ENCODE measurements around the gene CSF2.

CSF2 gene

DNA sequence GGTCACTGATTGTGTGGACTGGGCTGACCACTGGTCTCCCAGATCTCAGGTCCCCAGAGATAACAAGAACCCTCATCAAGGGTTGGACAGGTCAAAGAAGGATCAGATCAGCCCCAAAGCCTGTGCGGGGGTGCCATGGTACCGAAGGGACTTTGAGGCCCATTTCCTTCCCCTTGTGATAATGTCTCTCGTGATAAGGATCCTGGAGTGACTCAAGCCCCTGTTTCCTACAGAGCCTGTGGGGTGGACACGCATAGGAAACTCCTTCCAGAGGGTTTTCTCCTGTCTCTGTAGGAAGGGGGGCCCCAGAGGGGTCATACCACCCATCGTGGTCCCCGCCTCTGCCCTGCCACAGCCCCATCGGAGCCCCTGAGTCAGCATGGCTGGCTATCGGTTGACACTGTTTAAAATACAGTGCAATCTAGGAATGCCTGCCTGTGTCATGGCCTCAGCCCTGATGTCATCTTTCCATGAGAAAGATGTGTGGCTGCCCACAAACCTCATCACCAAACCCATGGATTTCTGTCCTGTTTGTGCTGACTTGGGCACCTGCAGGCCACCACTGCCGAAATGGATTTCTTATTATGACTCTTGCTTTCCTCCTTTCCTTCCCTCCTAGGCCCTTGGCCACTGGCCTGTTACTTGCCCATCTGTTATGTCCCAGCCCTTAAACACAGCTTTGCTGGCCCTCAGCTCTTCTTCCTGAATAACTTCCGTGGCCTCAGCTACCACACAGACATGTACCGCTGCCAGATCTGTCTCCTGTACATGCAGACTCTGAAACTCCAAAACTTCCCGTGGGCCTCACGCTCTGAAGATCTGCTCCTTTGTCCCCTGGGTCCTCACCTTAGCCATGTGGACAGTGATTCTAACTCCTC is 2.9 kb upstream of the CSF2 start:
- no peak for DNase-seq

DNA sequence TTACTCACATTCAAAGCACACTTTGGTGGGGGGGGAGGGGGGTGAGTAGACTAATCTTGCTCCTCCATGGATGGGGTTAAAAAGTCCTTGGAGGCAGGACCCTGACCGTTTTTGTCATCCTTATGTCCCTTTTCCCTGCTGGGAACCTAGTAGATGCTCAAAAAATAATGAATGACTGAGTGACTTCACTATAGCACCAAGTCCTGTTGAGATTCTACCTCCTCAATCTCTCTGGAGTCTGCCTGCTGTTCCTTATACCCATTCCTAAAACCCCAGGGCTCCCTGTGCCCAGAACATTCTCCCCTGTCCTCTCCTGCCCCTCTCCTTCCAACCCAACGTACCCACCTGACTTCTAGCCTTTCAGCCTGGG is 2.3 kb upstream of the CSF2 start:
- DNase-seq, result no peak

DNA sequence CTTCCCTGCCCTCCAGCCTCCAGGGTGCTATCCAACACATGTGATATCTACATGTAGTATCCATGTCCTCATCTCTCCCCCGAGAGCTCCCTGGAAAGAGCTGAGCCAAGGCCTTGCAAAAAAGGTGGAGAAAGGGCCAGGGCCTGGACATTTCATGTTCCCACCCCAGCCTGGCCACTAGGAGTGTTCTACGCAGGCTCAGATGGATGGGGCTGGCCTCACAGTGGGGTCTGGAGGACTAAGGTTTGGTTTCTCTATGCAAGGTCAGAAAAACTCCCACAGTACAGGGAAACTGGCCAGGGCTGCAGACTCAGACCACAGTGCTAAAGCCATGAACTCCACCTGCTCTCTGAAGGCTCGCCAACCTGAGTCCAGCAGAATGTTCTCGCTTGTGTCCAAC is 1.5 kb upstream of the CSF2 start:
- no peak for DNase-seq

DNA sequence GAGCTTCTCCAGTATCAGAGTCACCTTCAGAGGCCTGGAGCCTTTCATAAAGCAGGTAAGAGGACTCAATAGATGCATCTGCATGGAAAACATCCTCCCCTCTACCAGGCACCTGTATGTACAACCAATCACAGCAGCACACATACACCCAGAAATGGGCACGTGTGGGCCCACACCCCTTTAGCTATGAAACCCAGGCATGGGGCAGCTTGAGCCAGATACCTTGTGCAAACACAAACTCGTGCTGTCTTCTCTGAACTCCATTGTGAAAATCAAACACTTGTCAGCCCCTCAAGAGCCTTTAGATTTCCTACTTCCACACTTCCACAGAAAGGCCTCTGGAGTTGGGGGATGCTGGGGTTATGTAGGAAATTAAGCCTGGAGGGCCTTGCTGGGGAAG is 1.1 kb upstream of the CSF2 start:
- no peak for DNase-seq

DNA sequence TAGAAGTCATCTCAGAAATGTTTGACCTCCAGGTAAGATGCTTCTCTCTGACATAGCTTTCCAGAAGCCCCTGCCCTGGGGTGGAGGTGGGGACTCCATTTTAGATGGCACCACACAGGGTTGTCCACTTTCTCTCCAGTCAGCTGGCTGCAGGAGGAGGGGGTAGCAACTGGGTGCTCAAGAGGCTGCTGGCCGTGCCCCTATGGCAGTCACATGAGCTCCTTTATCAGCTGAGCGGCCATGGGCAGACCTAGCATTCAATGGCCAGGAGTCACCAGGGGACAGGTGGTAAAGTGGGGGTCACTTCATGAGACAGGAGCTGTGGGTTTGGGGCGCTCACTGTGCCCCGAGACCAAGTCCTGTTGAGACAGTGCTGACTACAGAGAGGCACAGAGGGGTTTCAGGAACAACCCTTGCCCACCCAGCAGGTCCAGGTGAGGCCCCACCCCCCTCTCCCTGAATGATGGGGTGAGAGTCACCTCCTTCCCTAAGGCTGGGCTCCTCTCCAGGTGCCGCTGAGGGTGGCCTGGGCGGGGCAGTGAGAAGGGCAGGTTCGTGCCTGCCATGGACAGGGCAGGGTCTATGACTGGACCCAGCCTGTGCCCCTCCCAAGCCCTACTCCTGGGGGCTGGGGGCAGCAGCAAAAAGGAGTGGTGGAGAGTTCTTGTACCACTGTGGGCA is 642 bp downstream of the CSF2 start:
- DNase-seq, result no peak

DNA sequence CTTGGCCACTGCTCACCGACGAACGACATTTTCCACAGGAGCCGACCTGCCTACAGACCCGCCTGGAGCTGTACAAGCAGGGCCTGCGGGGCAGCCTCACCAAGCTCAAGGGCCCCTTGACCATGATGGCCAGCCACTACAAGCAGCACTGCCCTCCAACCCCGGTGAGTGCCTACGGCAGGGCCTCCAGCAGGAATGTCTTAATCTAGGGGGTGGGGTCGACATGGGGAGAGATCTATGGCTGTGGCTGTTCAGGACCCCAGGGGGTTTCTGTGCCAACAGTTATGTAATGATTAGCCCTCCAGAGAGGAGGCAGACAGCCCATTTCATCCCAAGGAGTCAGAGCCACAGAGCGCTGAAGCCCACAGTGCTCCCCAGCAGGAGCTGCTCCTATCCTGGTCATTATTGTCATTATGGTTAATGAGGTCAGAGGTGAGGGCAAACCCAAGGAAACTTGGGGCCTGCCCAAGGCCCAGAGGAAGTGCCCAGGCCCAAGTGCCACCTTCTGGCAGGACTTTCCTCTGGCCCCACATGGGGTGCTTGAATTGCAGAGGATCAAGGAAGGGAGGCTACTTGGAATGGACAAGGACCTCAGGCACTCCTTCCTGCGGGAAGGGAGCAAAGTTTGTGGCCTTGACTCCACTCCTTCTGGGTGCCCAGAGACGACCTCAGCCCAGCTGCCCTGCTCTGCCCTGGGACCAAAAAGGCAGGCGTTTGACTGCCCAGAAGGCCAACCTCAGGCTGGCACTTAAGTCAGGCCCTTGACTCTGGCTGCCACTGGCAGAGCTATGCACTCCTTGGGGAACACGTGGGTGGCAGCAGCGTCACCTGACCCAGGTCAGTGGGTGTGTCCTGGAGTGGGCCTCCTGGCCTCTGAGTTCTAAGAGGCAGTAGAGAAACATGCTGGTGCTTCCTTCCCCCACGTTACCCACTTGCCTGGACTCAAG is 1.5 kb downstream of the CSF2 start:
- no peak for DNase-seq

DNA sequence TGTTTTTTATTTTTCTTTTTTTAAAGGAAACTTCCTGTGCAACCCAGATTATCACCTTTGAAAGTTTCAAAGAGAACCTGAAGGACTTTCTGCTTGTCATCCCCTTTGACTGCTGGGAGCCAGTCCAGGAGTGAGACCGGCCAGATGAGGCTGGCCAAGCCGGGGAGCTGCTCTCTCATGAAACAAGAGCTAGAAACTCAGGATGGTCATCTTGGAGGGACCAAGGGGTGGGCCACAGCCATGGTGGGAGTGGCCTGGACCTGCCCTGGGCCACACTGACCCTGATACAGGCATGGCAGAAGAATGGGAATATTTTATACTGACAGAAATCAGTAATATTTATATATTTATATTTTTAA is 2.1 kb downstream of the CSF2 start:
- no peak for DNase-seq

DNA sequence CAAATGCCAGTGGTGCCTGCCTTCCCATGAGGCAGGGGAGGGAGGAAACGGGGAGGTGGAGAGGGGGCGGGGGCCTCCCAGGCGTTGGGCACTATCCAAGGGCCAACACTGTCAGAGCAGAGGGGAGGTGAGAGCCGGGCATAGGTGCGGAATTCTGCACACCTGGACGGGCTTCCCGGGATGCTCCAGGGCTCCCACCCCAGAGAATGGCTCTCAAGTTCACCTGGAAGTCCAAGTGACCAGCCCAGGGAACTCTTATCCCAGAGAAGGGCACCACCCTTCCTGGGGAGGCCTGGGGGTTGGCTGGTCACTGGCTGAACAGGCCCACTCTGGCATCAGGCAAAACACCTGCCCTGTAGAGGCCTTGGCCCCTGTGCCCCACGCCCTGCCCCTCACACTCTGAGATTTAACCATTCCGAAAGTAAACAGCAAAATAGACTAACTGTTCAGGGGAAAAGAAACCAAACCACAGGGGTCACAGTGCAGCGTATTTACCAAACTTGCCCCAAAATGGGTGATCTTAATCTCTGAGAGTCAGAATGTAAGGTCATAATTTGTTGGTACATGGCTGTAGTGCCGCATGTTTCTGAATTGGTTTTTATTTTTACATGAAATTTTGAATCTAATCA is 2.7 kb downstream of the CSF2 start:
- DNase-seq, result no peak

DNA sequence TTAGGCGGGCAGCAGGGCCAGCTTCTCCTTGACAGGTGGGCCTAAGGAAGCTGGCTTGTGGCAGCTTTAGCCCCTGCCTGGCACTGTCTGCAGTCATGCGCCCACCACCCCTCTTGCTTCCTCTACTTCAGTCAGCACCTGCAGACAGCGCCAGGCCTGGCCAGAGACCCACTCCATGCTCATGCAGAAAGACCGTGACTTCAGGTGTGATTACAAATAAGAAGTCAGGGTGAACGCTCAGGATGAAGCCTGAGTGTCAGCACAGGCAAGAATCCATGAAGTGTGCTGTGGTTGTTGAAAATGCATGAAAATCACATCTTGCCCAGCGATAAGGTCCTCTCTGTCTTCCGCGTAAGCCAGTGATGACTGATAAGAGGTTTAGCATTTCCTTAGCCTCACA is 3.4 kb downstream of the CSF2 start:
- DNase-seq, result no peak

DNA sequence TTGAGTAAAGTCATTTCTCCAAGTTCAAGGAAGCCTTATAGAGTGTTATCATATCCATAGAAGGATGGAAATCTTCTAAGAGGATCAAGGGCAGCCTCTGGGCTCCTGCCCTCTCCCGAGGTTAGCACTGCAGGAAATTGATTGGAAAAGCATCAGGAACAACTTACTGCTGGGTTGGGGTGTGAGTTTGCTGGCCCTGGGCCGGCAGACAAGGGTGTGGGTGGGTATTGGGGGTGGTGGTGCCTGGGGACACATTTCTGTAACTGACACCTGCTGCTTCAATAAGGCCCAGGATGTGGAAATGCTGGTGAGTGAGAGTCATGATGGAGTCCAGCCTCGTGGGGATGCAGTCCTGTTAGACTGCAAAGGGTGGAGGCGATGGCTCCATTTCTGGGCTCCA is 5.5 kb downstream of the CSF2 start:
- no peak for DNase-seq

DNA sequence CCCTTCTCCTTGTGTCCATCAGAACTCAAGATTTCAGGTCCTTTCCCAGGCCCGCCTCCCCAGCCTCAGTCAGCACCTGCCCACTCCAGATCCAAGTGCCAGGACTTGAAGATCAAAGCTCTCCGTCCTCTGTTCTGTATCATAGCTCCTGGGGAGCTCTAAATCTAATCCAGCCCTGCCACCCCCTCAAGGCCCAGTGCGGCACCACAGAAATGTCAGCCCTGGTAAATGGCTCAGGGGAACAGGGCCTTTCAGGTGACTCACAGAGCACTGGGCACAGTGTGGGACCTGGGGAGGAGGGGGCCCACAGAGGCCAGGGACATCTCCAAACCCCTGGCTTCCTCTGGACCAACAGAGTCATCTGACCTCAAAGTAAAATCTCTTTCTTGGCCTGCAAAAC is 6.0 kb downstream of the CSF2 start:
- DNase-seq, result no peak

DNA sequence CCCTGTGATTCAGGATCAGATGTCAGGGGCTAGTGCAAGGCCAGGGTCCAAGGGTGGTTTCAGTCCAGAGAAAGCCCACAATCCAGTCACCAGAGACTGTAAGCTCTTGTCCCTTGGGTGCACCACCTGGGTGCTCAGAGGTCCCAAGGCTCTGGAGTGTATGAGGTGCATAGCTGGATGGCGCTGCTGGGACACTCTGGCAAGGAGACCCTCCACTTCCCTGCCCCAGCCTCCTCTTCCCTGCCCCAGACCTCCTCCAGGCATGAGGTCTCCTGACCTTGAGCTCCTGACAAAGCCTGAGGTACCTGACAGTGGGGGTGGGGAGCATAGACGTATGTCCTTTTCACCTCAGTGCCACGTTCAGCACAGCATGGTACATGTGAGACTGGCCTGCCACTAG is 7.0 kb downstream of the CSF2 start:
- DNase-seq, result no peak

DNA sequence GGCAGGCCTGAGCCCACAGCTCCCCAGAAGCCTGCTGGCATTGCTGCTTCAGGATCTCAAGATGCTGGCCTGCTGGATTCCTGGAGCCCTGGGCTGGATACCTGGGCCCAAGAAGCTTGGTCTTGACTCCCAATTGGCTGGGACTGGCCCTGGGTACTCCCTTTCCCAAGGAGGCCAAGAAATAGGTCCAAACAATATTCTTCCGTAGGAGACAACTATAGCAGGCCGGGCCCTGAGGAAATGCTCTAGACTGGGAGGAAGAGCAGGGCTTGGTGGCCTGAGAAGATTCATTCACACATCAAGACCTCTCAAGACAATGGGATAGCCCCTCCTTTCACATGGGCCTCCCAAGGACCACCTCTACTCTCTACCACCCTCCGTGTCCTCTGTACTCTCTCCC is 7.9 kb downstream of the CSF2 start:
- no peak for DNase-seq

DNA sequence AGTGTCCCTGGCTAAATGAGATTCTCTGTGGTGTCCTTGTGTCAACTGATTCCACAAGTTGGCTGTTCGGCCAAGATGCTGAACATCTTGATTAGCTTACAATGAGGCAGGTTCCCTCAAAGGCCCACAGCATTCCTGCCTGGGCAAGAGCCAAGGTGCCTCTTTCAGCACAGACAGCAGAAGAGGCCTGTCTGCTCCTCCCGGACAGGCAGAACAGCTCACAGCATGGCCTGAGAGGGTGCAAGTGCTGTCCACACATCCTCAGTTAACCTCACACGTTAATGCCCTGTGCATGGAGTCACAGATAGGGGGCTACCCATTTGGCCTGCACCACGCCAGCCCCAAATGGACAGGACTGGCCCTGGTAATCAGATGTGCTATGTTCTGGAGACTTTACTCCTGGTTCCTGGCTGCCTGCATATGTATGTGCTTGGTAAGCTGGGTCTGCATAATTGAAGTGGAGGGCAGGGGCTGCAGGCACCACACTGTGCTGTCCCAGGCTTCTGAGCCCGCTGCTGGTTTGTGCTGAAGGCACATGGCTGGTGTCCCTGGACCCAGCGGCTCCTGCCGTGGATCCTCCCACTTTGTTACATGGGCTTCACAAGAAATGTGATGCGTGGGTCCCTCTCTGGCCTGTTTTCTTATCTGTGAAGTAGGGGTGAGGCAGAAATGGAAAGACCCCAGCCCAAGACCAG is 8.9 kb downstream of the CSF2 start:
- DNase-seq, result no peak

DNA sequence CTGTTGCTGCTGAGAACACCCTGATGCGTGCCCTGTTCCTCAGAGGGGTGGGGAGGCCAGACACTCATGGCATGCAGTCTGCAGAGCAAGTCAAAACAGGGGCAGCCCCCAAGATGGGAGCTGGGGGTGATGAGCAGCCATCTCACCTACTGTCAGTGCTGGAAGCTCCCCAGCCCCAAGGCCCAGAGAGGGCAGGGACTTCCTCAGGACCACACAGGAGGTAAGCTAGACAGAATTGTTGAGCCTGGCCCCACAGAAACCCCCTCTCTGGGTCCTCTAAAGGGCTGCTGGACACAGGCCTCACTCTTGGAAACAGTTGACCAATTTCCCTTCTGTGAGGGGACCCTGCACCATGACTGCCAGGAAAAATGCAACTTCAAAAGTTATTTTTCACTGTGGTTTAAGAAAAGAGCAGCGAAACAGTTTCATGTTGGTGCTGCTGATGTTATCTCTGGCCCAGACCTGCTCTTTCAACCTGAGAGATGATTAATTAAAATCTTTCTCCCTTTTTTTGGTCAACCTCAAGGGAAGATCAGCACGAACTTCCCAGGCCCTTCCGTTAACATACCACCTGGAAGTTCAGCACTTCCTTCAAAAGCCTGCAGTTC is 9.6 kb downstream of the CSF2 start:
- peak; percentile 25 for DNase-seq

DNA sequence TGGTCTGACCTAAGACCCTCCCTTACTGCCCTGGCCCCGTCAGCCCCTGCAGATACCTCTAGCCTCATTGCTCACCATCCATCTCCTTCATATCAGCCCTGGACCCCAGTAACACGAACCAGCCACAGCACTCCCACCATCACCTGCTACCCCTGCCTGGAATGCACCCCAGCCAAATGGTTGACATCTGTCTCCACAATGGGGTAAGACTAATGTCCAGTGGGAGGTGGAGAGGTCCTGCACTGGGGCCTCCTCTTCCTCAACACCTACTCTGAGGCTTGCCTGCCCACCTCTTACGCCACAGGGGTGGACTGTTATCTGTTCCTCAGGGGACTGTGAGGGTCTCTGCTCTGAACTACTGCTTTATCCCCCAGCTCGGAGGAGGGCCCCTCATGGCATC is 12.1 kb downstream of the CSF2 start:
- no peak for DNase-seq

DNA sequence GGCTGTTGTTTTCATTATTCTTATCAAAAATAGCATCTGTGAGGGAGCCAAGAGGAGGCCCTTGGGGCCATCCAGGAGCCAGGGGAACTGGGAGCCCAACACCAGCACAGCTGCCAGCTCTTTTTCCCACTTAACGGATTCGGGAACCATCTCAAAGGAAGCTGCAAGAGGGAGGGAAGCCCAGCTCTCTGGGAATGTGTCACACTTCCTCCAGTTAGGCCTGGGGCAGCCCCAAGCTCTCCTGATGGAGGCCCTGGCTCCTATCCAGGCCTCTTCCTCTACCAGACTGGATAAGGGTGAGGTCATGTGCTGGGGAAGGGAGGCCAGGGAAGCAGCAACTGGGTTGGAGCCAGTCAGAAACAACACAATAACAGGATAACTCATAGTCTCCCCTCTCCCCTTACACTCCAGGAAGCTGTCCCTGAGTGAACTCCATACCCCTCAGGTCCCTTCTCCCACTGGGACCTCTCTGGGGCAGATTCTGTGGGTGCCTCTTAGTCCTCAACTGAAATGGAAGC is 12.7 kb downstream of the CSF2 start:
- no peak for DNase-seq

DNA sequence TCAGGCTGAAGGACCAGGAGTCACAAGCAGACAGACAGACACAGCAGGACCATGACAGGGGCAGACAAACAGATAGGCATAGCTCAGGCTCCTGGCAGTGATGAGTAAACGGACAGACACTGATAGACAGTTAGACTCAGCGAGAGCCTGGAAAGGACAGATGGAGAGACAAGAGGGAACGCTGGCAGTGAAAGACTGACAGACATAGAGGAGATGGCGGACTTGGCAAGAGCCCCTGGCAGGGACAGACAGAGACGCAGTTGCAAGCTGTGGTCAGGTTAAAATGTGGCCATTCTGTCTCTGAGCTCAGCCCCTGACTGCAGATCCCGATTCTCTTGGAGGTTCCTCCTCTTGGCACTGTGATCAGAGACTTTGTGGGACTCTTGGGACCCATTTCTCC is 13.6 kb downstream of the CSF2 start:
- no peak for DNase-seq

DNA sequence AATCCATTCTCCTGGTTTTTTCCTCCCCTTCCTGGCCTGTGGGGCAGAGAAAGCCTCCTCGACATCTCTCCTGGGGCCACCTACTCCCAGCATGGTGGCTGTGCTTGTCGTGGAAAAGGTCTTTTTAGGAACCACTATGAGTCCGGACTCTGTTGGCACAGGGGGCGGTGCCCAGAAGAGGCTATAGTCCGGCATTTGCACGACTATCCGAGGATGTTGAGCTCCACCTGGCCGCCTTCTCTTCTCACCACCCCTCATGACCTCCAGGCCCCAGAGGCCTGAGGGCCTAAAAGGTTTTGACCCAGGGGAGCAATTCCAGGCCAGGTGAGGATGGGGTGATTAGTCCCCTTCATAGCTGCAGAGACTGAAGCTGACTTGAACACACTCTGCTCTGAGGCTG is 14.1 kb downstream of the CSF2 start:
- no peak for DNase-seq

DNA sequence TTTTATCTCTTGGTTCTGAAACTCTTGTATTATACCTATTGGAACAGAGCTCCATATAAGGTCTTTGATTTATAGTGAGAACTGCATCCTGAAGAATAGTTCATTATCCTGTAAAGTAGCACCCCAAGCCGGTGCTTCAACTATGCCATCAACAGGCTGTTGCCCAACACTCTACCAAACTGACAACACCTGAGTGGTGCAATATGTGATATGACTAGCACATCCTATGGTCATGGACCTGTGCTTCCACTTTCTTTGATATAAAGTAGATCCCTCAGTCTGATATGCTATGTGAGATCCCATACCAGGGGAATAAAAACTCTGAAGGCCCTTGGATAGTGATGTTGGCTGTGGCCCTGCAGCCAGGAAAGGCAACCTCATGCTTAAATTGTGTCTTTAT is 15.8 kb downstream of the CSF2 start:
- DNase-seq, result no peak

DNA sequence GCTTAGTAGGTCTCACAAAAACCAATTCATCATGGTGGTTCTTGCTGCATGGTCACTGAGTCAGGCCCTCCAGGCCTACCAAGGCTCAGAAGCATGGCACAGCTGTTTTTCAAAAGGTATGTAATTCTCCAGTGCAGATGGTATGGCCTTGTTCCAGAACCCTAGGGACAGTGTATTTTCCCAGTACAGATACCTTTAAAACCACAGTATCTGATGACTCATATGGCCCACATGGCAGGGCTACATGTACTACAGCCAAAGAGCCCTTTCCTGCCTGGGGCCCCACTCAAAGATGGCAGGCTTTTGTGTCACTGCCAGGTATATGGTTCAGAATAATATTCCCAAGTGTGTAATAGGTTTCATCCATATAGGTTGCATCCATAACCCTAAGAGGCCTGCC is 16.5 kb downstream of the CSF2 start:
- DNase-seq, result no peak

DNA sequence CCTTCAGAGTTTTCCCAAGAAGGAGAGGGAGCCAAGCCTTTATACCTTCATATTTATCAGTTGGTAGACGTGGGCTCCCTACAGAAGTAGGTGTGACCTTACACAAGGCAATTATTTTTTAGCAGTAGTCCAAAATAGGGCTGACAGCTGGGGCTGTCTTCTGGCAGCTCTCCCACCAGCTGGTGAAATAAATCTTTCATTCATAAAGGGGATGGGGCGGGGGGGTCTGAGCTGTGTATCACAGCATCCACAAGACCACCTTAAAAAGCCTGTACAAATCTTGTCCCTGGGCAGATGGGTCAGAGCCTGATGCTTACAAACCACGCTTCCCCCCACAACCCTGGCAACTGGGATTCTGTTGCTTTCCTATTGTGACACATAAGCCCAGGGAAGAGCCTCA is 19.7 kb downstream of the CSF2 start:
- no peak for DNase-seq
